Neural progenitor cell (in vitro differentiated cells): ENCODE results near the gene UBE2U. TPM values are rescaled to one million over a fixed set of nuclear protein-coding genes. Genes with fewer than 3 reads are reported as not detected.

ENCODE experiments used
- DNase-seq: peaks from one replicate; pipeline ENCODE4 v3.0.0-alpha.2; 2016; ENCODE audit warnings: low spot score
- H2AFZ ChIP-seq: fragments of 200-600 bp; sonication (generic); replicated peaks from 2 replicates; pipeline ENCODE4 v1.6.1; 2016; ENCODE audit warnings: antibody characterized with exemption
- H3F3A ChIP-seq: fragments of 200-600 bp; sonication (generic); 2 replicates; pipeline ENCODE4 v1.6.1; 2016; ENCODE audit warnings: antibody characterized with exemption, low read depth
- H3K27ac ChIP-seq: fragments of 200-600 bp; sonication (generic); 2 replicates; pipeline ENCODE4 v1.5.1; 2016; ENCODE audit warnings: mild to moderate bottlenecking
- H3K27me3 ChIP-seq: fragments of 200-600 bp; sonication (generic); 2 replicates; pipeline ENCODE4 v1.6.1; 2016; ENCODE audit warnings: mild to moderate bottlenecking, moderate library complexity
- H3K36me3 ChIP-seq: fragments of 200-600 bp; sonication (generic); 2 replicates; pipeline ENCODE4 v1.5.1; 2016
- H3K4me1 ChIP-seq: fragments of 200-600 bp; sonication (generic); 2 replicates; pipeline ENCODE4 v1.6.1; 2016; ENCODE audit warnings: mixed run types
- H3K4me2 ChIP-seq: fragments of 200-600 bp; sonication (generic); 2 replicates; pipeline ENCODE4 v1.6.1; 2016
- H3K4me3 ChIP-seq: fragments of 200-600 bp; sonication (generic); 2 replicates; pipeline ENCODE4 v1.5.1; 2016
- H3K79me2 ChIP-seq: fragments of 200-600 bp; sonication (generic); 2 replicates; pipeline ENCODE4 v1.6.1; 2016; ENCODE audit warnings: low read depth
- H3K9ac ChIP-seq: fragments of 200-600 bp; sonication (generic); 2 replicates; pipeline ENCODE4 v1.6.1; 2016
- H3K9me3 ChIP-seq: fragments of 200-600 bp; sonication (generic); 2 replicates; pipeline ENCODE4 v1.5.1; 2016; ENCODE audit warnings: low read depth
- H4K20me1 ChIP-seq: fragments of 200-600 bp; sonication (generic); 2 replicates; pipeline ENCODE4 v1.6.1; 2016; ENCODE audit warnings: low read depth
- H3K27ac Mint-ChIP-seq: 3 replicates; pipeline ENCODE4 v1.8.0; 2021; ENCODE audit warnings: mixed read lengths
- H3K27me3 Mint-ChIP-seq: 2 replicates; pipeline ENCODE4 v1.8.0; 2022; ENCODE audit warnings: low read depth, mild to moderate bottlenecking, inconsistent platforms, moderate library complexity, mixed read lengths; ENCODE audit not compliant: insufficient read depth
- H3K36me3 Mint-ChIP-seq: 3 replicates; pipeline ENCODE4 v1.8.0; 2021; ENCODE audit warnings: mixed read lengths
- H3K4me1 Mint-ChIP-seq: 3 replicates; pipeline ENCODE4 v1.8.0; 2021; ENCODE audit warnings: mixed read lengths
- H3K4me3 Mint-ChIP-seq: 3 replicates; pipeline ENCODE4 v1.8.0; 2021; ENCODE audit warnings: mild to moderate bottlenecking, moderate library complexity, mixed read lengths
- H3K9me3 Mint-ChIP-seq: 3 replicates; pipeline ENCODE4 v1.8.0; 2020; ENCODE audit warnings: mixed read lengths
- CTCF ChIP-seq: fragments of 200-600 bp; sonication (generic); IDR thresholded peaks from 2 replicates; pipeline ENCODE4 v1.5.1; 2017; ENCODE audit warnings: antibody characterized with exemption, mild to moderate bottlenecking
- EZH2 ChIP-seq: fragments of 200-600 bp; sonication (generic); IDR thresholded peaks from 2 replicates; pipeline ENCODE4 v1.6.1; 2017; ENCODE audit warnings: antibody characterized with exemption, mild to moderate bottlenecking, moderate library complexity
- EZH2phosphoT487 ChIP-seq: fragments of 200-600 bp; sonication (generic); IDR thresholded peaks from 2 replicates; pipeline ENCODE4 v1.6.1; 2017; ENCODE audit warnings: antibody characterized with exemption
- total RNA-seq: library from RNA; depleted of rRNA; stranded (reverse); fragments of >200 nt; gene quantifications from 2 replicates; pipeline ENCODE4 v1.2.3, GENCODE V29; 2015; ENCODE audit warnings: low replicate concordance

The UBE2U gene
- total RNA-seq, 1 donor from 2014 or later: not detected

- H3K27me3 Mint-ChIP-seq: peaks cover 2% of the 10 kb centered on the region
Measured at GRCh38 chr1:64166629-64167028, 36.8 kb upstream of the UBE2U start.

GRCh38 chr1:64167176-64167575, 36.2 kb upstream of the UBE2U start:
- no peak overlapping the region for H3K4me3 Mint-ChIP-seq
- DNase-seq: no peak
- H3K4me1 Mint-ChIP-seq: peaks cover 5% of the 10 kb centered on the region
- no peak overlapping the region for H3K27ac Mint-ChIP-seq
- Histone ChIP-seq H3K79me2 (peaks cover 4% of the 10 kb centered on the region), H3K4me2 (no peak overlapping the region), H3K9ac (no peak overlapping the region), H3K4me1 (peaks cover 10% of the 10 kb centered on the region), H3K4me3 (no peak overlapping the region), H3F3A (peaks cover 9% of the 10 kb centered on the region), H4K20me1 (peaks cover 14% of the 10 kb centered on the region), H3K9me3 (no peaks in the 10 kb centered on the region), H2AFZ (no peak overlapping the region), H3K27me3 (no peaks in the 10 kb centered on the region), H3K27ac (no peak overlapping the region), H3K36me3 (no peaks in the 10 kb centered on the region)
- peaks cover 35% of the 10 kb centered on the region for H3K36me3 Mint-ChIP-seq
- peaks cover 7% of the 10 kb centered on the region for H3K9me3 Mint-ChIP-seq
- H3K27me3 Mint-ChIP-seq: peaks cover 2% of the 10 kb centered on the region
- TF ChIP-seq EZH2 (no peak), CTCF (no peak), EZH2phosphoT487 (no peak)

More at GRCh38 chr1:64166629-64167028, 36.8 kb upstream of the UBE2U start:
- Histone ChIP-seq H4K20me1 (peaks cover 20% of the 10 kb centered on the region), H3F3A (peaks cover 14% of the 10 kb centered on the region), H3K9me3 (no peaks in the 10 kb centered on the region), H3K79me2 (peaks cover 4% of the 10 kb centered on the region), H3K4me3 (no peak overlapping the region), H3K27me3 (no peaks in the 10 kb centered on the region), H3K36me3 (no peaks in the 10 kb centered on the region), H3K4me1 (peaks cover 16% of the 10 kb centered on the region), H3K9ac (no peak overlapping the region), H3K4me2 (no peak overlapping the region), H2AFZ (no peak overlapping the region), H3K27ac (no peak overlapping the region)
- Mint-ChIP-seq H3K9me3 (peaks cover 7% of the 10 kb centered on the region), H3K4me1 (peaks cover 10% of the 10 kb centered on the region), H3K4me3 (no peak overlapping the region), H3K36me3 (peaks cover 30% of the 10 kb centered on the region), H3K27ac (no peak overlapping the region)
- DNase-seq: no peak
- no peak for TF ChIP-seq EZH2phosphoT487
- no peak for TF ChIP-seq CTCF
- TF ChIP-seq EZH2: no peak

GRCh38 chr1:64171246-64171645, 32.2 kb upstream of the UBE2U start:
- Mint-ChIP-seq H3K4me1 (peaks cover 4% of the 10 kb centered on the region), H3K4me3 (no peak overlapping the region), H3K27ac (no peak overlapping the region), H3K9me3 (peaks cover 7% of the 10 kb centered on the region), H3K36me3 (peaks cover 40% of the 10 kb centered on the region), H3K27me3 (no peaks in the 10 kb centered on the region)
- Histone ChIP-seq H3F3A (peaks cover 4% of the 10 kb centered on the region), H3K27ac (no peak overlapping the region), H3K36me3 (no peaks in the 10 kb centered on the region), H4K20me1 (no peaks in the 10 kb centered on the region), H3K4me3 (no peak overlapping the region), H3K27me3 (no peaks in the 10 kb centered on the region), H3K4me1 (peaks cover 4% of the 10 kb centered on the region), H3K79me2 (no peaks in the 10 kb centered on the region), H3K4me2 (no peak overlapping the region), H3K9ac (no peak overlapping the region), H2AFZ (no peak overlapping the region), H3K9me3 (no peaks in the 10 kb centered on the region)
- TF ChIP-seq EZH2 (no peak), CTCF (no peak), EZH2phosphoT487 (no peak)
- no peak for DNase-seq
